Upper lobe of left lung (tissue), 4 donors: ENCODE data around the gene ZKSCAN3.

Source experiments
- CTCF ChIP-seq, 6 experiments: fragments of 450-650 bp in 4 of 6; fragments of 200-600 bp in 2 of 6; sonication (generic) in 2 of 6; IDR thresholded peaks; one replicate each; pipeline ENCODE4 v1.5.1; 2016 to 2019; ENCODE audit warnings: antibody characterized with exemption in 6 of 6
- EP300 ChIP-seq, 4 donors: sonication (generic); formaldehyde crosslinking; IDR thresholded peaks; one replicate each; pipeline ENCODE4 v1.5.1; 2017; ENCODE audit warnings: antibody characterized with exemption in 4 of 4, control low read depth in 2 of 4
- POLR2A ChIP-seq, 4 donors: fragments of 450-650 bp; IDR thresholded peaks; one replicate each; pipeline ENCODE4 v1.5.1; 2016 to 2017; ENCODE audit warnings: antibody characterized with exemption in 4 of 4, mild to moderate bottlenecking in 2 of 4
- POLR2AphosphoS5 ChIP-seq, 2 donors: sonication (generic); formaldehyde crosslinking; IDR thresholded peaks; one replicate each; pipeline ENCODE4 v1.5.1; 2017; ENCODE audit warnings: antibody characterized with exemption in 2 of 2

DNA sequence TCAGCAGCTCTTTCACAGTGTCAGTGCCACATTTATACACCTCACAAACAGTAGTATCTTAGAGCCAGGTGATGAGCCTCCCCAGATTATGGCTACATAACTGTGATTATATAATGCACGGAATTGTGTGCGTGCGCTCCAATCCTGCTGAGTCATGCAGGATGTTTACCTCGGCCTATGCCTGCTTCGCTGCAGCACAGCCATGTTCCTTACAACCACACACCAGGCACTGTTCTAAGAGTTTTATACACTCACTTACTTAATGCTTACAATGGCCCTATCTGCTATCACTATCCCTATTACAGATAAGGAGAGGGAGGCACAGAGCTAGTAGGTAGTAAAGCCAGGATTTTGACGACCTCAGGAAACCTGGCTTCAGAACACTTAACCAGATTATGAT, 7.3 kb downstream of the ZKSCAN3 start:
- TF ChIP-seq CTCF (IDR thresholded peaks at IDR 0.05) (no peak), POLR2AphosphoS5 (IDR thresholded peaks at IDR 0.05) (no peak), POLR2A (IDR thresholded peaks at IDR 0.05) (no peak), EP300 (IDR thresholded peaks at IDR 0.05) (no peak)
